Lower leg skin (tissue), 3 donors: ENCODE data around the gene TRIM13.

ENCODE experiments used
- CTCF ChIP-seq, 3 donors: fragments of 450-650 bp; IDR thresholded peaks; one replicate each; pipeline ENCODE4 v1.5.1; 2016; ENCODE audit warnings: antibody characterized with exemption in 3 of 3, mild to moderate bottlenecking in 3 of 3, moderate library complexity in 2 of 3
- POLR2A ChIP-seq, 2 donors: fragments of 450-650 bp; IDR thresholded peaks; one replicate each; pipeline ENCODE4 v1.6.1; 2016 to 2017; ENCODE audit warnings: antibody characterized with exemption in 2 of 2, mild to moderate bottlenecking in 1 of 2, moderate library complexity in 1 of 2

DNA sequence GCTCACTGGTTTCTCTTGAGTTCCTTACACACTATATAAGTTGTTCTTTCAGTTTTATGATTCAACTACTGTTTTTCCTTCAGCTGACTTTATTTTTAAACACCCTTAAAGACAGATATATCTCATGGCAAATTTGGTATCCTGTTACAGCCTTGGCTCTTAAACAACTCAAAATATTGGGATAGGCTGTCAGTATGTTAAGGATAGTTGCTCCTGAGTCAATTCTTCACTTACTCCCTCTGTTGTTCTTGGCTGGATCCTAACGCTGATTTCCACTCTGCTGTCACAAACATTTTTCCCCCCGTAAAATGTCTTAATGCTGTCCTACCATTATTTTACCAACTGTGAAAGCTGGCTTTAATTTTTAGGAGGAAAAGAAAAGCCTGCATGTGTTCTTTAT is 19.6 kb downstream of the TRIM13 start:
- TF ChIP-seq CTCF (IDR thresholded peaks at IDR 0.05) (no peak), POLR2A (IDR thresholded peaks at IDR 0.05) (no peak)
